Measurements from ENCODE around the gene LTBP1.
"Not testable (repeated sequence)": the region's sequence is repeated elsewhere in the genome, so short reads cannot be mapped to it uniquely, and the experiment has no call there.

LTBP1 gene

GRCh38 chr2:33047939-33048338 is 101.2 kb downstream of the LTBP1 start:
- DNase-seq, result peak in 1 of 2 experiments; percentile 29

- DNase-seq, result peak in 1 of 2 experiments; percentile 29
Observed at GRCh38 chr2:33051586-33052360, 105.0 kb downstream of the LTBP1 start.

- no peak for DNase-seq
Observed at GRCh38 chr2:33052361-33052735, 105.6 kb downstream of the LTBP1 start.

DNA sequence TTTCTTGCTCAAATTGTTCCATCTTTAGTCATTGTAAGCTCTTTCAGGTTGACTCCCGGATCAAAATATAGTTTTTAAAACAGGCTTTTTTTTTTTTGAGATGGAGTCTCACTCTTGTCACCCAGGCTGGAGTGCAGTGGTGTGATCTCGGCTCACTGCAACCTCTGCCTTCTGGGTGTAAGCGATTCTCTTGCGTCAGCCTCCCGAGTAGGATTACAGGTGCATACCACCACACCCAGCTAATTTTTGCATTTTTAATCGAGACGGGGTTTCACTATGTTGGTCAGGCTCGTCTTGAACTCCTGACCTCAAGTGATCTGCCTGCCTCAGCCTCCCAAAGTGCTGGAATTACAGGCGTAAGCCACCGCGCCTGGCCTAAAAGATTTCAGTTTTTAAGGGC is 106.0 kb downstream of the LTBP1 start:
- not testable (repeated sequence) for DNase-seq

GRCh38 chr2:33056170-33056569 is 109.4 kb downstream of the LTBP1 start:
- DNase-seq, result peak in 1 of 2 experiments; percentile 13

GRCh38 chr2:33057307-33058028 is 110.7 kb downstream of the LTBP1 start:
- not testable (repeated sequence) for DNase-seq

GRCh38 chr2:33058716-33059470 is 112.1 kb downstream of the LTBP1 start:
- peak in 1 of 2 experiments; percentile 17 for DNase-seq

DNA sequence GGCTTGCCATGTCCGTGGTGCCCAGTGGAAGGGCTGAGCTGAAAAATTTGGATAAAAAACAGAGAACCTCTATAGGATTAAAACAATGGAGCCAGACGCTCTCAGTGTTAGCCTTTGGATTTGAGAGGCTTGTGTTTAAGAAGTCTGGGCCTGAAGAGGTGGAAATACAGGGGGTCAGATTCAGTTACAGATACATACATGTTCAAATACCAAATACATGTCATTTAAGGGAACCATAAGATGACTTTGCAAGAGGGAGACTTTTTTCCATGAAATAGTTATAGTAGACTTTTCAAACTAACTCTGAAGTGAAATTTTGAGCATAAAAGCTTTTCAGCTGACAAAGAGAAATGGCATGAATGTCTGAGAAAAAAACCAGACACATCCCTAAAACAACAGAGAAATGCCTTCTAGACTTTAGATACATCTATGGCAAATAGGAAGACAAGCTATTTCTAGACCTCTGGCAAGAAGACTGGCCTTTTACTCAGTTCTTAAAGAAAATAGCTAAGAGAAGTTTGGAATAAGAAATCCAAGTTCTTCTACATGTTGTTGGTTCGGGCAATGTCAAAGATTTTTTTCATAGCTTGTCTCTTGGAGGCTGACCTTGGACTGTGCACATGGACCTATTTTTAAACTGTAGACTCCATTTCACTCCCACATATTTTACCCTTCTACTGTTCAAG is 112.9 kb downstream of the LTBP1 start:
- no peak for DNase-seq

GRCh38 chr2:33060405-33060804 is 113.7 kb downstream of the LTBP1 start:
- DNase-seq, result no peak

DNA sequence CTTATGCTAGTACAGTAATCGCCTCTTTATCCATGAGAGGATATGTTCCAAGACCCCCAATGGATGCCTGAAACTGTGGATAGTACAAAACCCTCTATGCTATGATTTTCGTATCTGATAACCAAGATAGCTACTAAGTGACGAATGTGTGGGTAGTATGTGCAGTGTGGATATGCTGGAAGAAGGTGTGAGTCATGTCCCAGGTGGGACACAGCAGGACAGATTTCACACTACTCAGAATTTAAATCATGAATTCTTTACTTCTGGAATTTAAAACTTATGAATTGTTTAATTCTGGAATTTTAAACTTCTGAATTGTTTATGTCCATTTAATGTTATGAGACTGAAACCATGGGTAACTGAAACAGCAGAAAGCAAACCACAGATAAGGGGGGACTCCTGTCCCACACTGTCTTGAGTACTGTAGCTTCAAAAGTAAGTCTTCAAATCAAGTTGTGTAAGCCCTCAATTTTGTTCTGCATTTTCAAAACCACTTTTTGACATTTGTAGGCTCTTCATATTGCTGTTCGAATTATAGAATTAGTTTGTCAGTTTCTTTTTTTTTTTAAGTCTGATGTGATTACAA is 116.0 kb downstream of the LTBP1 start:
- no peak for DNase-seq

GRCh38 chr2:33064349-33064801 is 117.6 kb downstream of the LTBP1 start:
- no peak for DNase-seq

DNA sequence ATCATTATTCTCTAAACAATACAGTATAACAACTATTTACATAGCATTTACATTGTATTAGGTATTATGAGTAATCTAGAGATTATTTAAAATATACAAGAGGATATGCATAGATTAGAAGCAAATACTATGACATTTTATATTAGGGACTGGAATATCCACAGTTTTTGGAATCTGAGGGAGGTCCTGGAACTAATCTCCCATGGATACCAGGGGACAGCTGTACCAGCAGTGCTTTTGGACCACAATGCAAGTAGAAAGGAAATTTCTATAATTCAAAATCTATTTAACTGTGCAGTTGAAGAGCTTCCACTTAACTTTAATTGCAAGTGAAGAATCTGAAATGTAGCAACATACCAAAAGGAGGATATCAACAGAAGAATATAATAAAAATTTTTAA is 120.8 kb downstream of the LTBP1 start:
- DNase-seq, result no peak

GRCh38 chr2:33068261-33068660 is 121.5 kb downstream of the LTBP1 start:
- DNase-seq, result no peak

- no peak for DNase-seq
Observed at GRCh38 chr2:33069894-33070651, 123.3 kb downstream of the LTBP1 start.

DNA sequence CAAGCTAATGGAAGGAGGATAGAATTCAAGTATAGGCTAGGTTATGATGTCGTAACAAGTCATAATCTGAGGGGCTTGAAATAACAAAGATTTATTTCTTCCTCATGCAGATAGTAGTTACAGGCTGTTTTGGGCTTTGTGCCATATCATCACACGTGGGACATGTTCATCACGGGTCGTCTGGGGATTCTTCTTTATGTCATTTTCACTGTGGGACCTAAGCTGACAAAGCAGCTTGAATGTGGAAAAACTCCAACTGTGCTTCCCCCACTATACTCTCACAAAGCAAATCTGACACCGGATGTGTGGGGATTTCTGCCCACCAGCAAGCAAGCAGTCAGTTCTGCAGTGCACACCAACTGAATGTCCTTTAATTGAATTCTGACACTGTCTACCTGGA is 124.8 kb downstream of the LTBP1 start:
- DNase-seq, result no peak

GRCh38 chr2:33072614-33073013 is 125.9 kb downstream of the LTBP1 start:
- no peak for DNase-seq

- no peak for DNase-seq
Observed at GRCh38 chr2:33073018-33073417, 126.3 kb downstream of the LTBP1 start.

- no peak for DNase-seq
Observed at GRCh38 chr2:33074197-33074596, 127.4 kb downstream of the LTBP1 start.

DNA sequence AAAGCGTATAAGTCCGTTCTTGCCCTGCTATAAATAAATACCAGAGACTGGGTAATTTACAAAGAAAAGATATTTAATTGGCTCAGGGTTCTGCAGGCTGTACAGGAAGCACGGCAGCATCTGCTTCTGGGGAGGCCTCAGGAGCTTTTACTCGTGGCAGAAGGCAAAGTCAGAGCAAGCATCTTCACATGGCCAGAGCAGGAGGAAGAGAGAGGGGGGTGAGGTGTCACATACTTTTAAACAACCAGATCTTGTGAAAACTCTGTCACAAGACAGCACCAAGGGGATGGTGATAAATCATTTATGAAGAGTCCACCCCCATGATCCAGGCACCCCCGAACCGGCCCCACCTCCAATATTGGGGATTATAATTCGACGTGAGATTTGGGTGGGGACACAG is 130.6 kb downstream of the LTBP1 start:
- DNase-seq, result no peak

- DNase-seq, result no peak
Observed at GRCh38 chr2:33077844-33078243, 131.1 kb downstream of the LTBP1 start.

- DNase-seq, result no peak
Observed at GRCh38 chr2:33081691-33082090, 134.9 kb downstream of the LTBP1 start.
